Neural progenitor cell (in vitro differentiated cells): ENCODE measurements around the gene HTATSF1. TPM values are rescaled to one million over a fixed set of nuclear protein-coding genes. Genes with fewer than 3 reads are reported as not detected.

Source experiments
- DNase-seq: peaks from one replicate; pipeline ENCODE4 v3.0.0-alpha.2; 2016; ENCODE audit warnings: low spot score
- H2AFZ ChIP-seq: fragments of 200-600 bp; sonication (generic); replicated peaks from 2 replicates; pipeline ENCODE4 v1.6.1; 2016; ENCODE audit warnings: antibody characterized with exemption
- H3F3A ChIP-seq: fragments of 200-600 bp; sonication (generic); 2 replicates; pipeline ENCODE4 v1.6.1; 2016; ENCODE audit warnings: antibody characterized with exemption, low read depth
- H3K27ac ChIP-seq: fragments of 200-600 bp; sonication (generic); 2 replicates; pipeline ENCODE4 v1.5.1; 2016; ENCODE audit warnings: mild to moderate bottlenecking
- H3K27me3 ChIP-seq: fragments of 200-600 bp; sonication (generic); 2 replicates; pipeline ENCODE4 v1.6.1; 2016; ENCODE audit warnings: mild to moderate bottlenecking, moderate library complexity
- H3K36me3 ChIP-seq: fragments of 200-600 bp; sonication (generic); 2 replicates; pipeline ENCODE4 v1.5.1; 2016
- H3K4me1 ChIP-seq: fragments of 200-600 bp; sonication (generic); 2 replicates; pipeline ENCODE4 v1.6.1; 2016; ENCODE audit warnings: mixed run types
- H3K4me2 ChIP-seq: fragments of 200-600 bp; sonication (generic); 2 replicates; pipeline ENCODE4 v1.6.1; 2016
- H3K4me3 ChIP-seq: fragments of 200-600 bp; sonication (generic); 2 replicates; pipeline ENCODE4 v1.5.1; 2016
- H3K79me2 ChIP-seq: fragments of 200-600 bp; sonication (generic); 2 replicates; pipeline ENCODE4 v1.6.1; 2016; ENCODE audit warnings: low read depth
- H3K9ac ChIP-seq: fragments of 200-600 bp; sonication (generic); 2 replicates; pipeline ENCODE4 v1.6.1; 2016
- H3K9me3 ChIP-seq: fragments of 200-600 bp; sonication (generic); 2 replicates; pipeline ENCODE4 v1.5.1; 2016; ENCODE audit warnings: low read depth
- H4K20me1 ChIP-seq: fragments of 200-600 bp; sonication (generic); 2 replicates; pipeline ENCODE4 v1.6.1; 2016; ENCODE audit warnings: low read depth
- H3K27ac Mint-ChIP-seq: 3 replicates; pipeline ENCODE4 v1.8.0; 2021; ENCODE audit warnings: mixed read lengths
- H3K27me3 Mint-ChIP-seq: 2 replicates; pipeline ENCODE4 v1.8.0; 2022; ENCODE audit warnings: low read depth, mild to moderate bottlenecking, inconsistent platforms, moderate library complexity, mixed read lengths; ENCODE audit not compliant: insufficient read depth
- H3K36me3 Mint-ChIP-seq: 3 replicates; pipeline ENCODE4 v1.8.0; 2021; ENCODE audit warnings: mixed read lengths
- H3K4me1 Mint-ChIP-seq: 3 replicates; pipeline ENCODE4 v1.8.0; 2021; ENCODE audit warnings: mixed read lengths
- H3K4me3 Mint-ChIP-seq: 3 replicates; pipeline ENCODE4 v1.8.0; 2021; ENCODE audit warnings: mild to moderate bottlenecking, moderate library complexity, mixed read lengths
- H3K9me3 Mint-ChIP-seq: 3 replicates; pipeline ENCODE4 v1.8.0; 2020; ENCODE audit warnings: mixed read lengths
- CTCF ChIP-seq: fragments of 200-600 bp; sonication (generic); IDR thresholded peaks from 2 replicates; pipeline ENCODE4 v1.5.1; 2017; ENCODE audit warnings: antibody characterized with exemption, mild to moderate bottlenecking
- EZH2 ChIP-seq: fragments of 200-600 bp; sonication (generic); IDR thresholded peaks from 2 replicates; pipeline ENCODE4 v1.6.1; 2017; ENCODE audit warnings: antibody characterized with exemption, mild to moderate bottlenecking, moderate library complexity
- EZH2phosphoT487 ChIP-seq: fragments of 200-600 bp; sonication (generic); IDR thresholded peaks from 2 replicates; pipeline ENCODE4 v1.6.1; 2017; ENCODE audit warnings: antibody characterized with exemption
- total RNA-seq: library from RNA; depleted of rRNA; stranded (reverse); fragments of >200 nt; gene quantifications from 2 replicates; pipeline ENCODE4 v1.2.3, GENCODE V29; 2015; ENCODE audit warnings: low replicate concordance

HTATSF1 gene
- total RNA-seq, 1 donor from 2014 or later = 111 TPM

GRCh38 chrX:136456133-136456532, 41.3 kb upstream of the HTATSF1 start:
- no peaks in the 10 kb centered on the region for H3K79me2 ChIP-seq
- no peaks in the 10 kb centered on the region for H3K36me3 ChIP-seq
- H3K4me2 ChIP-seq = no peak overlapping the region
- no peak for DNase-seq
- H3F3A ChIP-seq = peaks cover 2% of the 10 kb centered on the region
- Mint-ChIP-seq H3K27ac (no peak overlapping the region), H3K4me1 (no peaks in the 10 kb centered on the region), H3K27me3 (peaks cover 2% of the 10 kb centered on the region), H3K4me3 (no peak overlapping the region), H3K9me3 (peaks cover 2% of the 10 kb centered on the region), H3K36me3 (no peaks in the 10 kb centered on the region)
- H3K27me3 ChIP-seq = no peaks in the 10 kb centered on the region
- no peak overlapping the region for H3K9ac ChIP-seq
- no peak overlapping the region for H3K27ac ChIP-seq
- no peak overlapping the region for H2AFZ ChIP-seq
- TF ChIP-seq CTCF (no peak), EZH2phosphoT487 (no peak), EZH2 (no peak)
- no peaks in the 10 kb centered on the region for H4K20me1 ChIP-seq
- peaks cover 5% of the 10 kb centered on the region for H3K9me3 ChIP-seq
- no peak overlapping the region for H3K4me3 ChIP-seq
- no peaks in the 10 kb centered on the region for H3K4me1 ChIP-seq

- Histone ChIP-seq H2AFZ (no peak overlapping the region), H3K79me2 (no peaks in the 10 kb centered on the region), H3K4me3 (no peak overlapping the region), H3K4me1 (no peaks in the 10 kb centered on the region), H3K9ac (no peak overlapping the region), H3K4me2 (no peak overlapping the region), H3K9me3 (peaks cover 5% of the 10 kb centered on the region), H3K36me3 (no peaks in the 10 kb centered on the region), H3K27me3 (no peaks in the 10 kb centered on the region), H4K20me1 (no peaks in the 10 kb centered on the region), H3K27ac (no peak overlapping the region), H3F3A (no peaks in the 10 kb centered on the region)
- Mint-ChIP-seq H3K27ac (no peak overlapping the region), H3K4me3 (no peak overlapping the region), H3K4me1 (no peaks in the 10 kb centered on the region), H3K27me3 (peaks cover 5% of the 10 kb centered on the region), H3K9me3 (no peaks in the 10 kb centered on the region), H3K36me3 (no peaks in the 10 kb centered on the region)
- no peak for DNase-seq
- TF ChIP-seq CTCF (no peak), EZH2phosphoT487 (no peak), EZH2 (no peak)
These were observed 40.0 kb upstream of the HTATSF1 start for GRCh38 chrX:136457303-136457917.

GRCh38 chrX:136464589-136464988, 32.8 kb upstream of the HTATSF1 start:
- H3K4me1 ChIP-seq = no peaks in the 10 kb centered on the region
- no peaks in the 10 kb centered on the region for H3K27me3 ChIP-seq
- H3K27me3 Mint-ChIP-seq = peaks cover 5% of the 10 kb centered on the region
- no peak for DNase-seq
- no peak overlapping the region for H3K4me2 ChIP-seq
- no peaks in the 10 kb centered on the region for H3K36me3 Mint-ChIP-seq
- H3K27ac ChIP-seq = no peak overlapping the region
- TF ChIP-seq EZH2 = no peak
- TF ChIP-seq CTCF = no peak
- no peak for TF ChIP-seq EZH2phosphoT487
- no peaks in the 10 kb centered on the region for H4K20me1 ChIP-seq
- H3K4me3 Mint-ChIP-seq = no peak overlapping the region
- H3K9ac ChIP-seq = no peak overlapping the region
- no peak overlapping the region for H3K4me3 ChIP-seq
- no peaks in the 10 kb centered on the region for H3F3A ChIP-seq
- H2AFZ ChIP-seq = no peak overlapping the region
- no peaks in the 10 kb centered on the region for H3K79me2 ChIP-seq
- no peaks in the 10 kb centered on the region for H3K36me3 ChIP-seq
- no peaks in the 10 kb centered on the region for H3K9me3 Mint-ChIP-seq
- no peaks in the 10 kb centered on the region for H3K9me3 ChIP-seq
- no peak overlapping the region for H3K27ac Mint-ChIP-seq
- H3K4me1 Mint-ChIP-seq = no peaks in the 10 kb centered on the region
